CD14-positive monocyte (primary cell): Measurements from ENCODE around the gene GLDC. TPM values are rescaled to one million over a fixed set of nuclear protein-coding genes. Genes with fewer than 3 reads are reported as not detected.
A peak's percentile ranks its signal among the peaks of the same experiment; 100 is the strongest.

Experiments
- DNase-seq, 3 donors: peaks; one replicate each; pipeline ENCODE4 v3.0.0-alpha.2; 2011 to 2022
- H2AFZ ChIP-seq: 2 replicates; pipeline ENCODE4 v1.6.0; 2012; ENCODE audit warnings: mild to moderate bottlenecking, low read depth, low read length, inconsistent platforms; ENCODE audit not compliant: insufficient read depth, poor library complexity, severe bottlenecking
- H3K27ac ChIP-seq, 2 donors: 1 replicate in 1 of 2; 2 replicates in 1 of 2; pipeline ENCODE4 v1.5.1; 2012 to 2013; ENCODE audit warnings: low read length in 2 of 2, control low read depth in 1 of 2, inconsistent platforms in 1 of 2, low read depth in 1 of 2, mild to moderate bottlenecking in 1 of 2
- H3K27me3 ChIP-seq, 2 donors: one replicate each; pipeline versions ENCODE4 v1.6.0 to v1.6.1; 2011 to 2013; ENCODE audit warnings: low read length in 2 of 2; ENCODE audit not compliant: control insufficient read depth in 2 of 2, insufficient read depth in 2 of 2
- H3K36me3 ChIP-seq, 2 donors: replicated peaks in 1 of 2; 1 replicate in 1 of 2; 2 replicates in 1 of 2; pipeline versions ENCODE4 v1.5.1 to v1.6.1; 2012 to 2013; ENCODE audit warnings: low read length in 2 of 2, control low read depth in 1 of 2, inconsistent platforms in 1 of 2, mild to moderate bottlenecking in 1 of 2; ENCODE audit not compliant: insufficient read depth in 2 of 2, control insufficient read depth in 1 of 2
- H3K4me1 ChIP-seq, 2 donors: 1 replicate in 1 of 2; 2 replicates in 1 of 2; pipeline versions ENCODE4 v1.5.1 to v1.6.1; 2012 to 2013; ENCODE audit warnings: low read length in 2 of 2, control low read depth in 1 of 2, inconsistent platforms in 1 of 2, mild to moderate bottlenecking in 1 of 2, moderate library complexity in 1 of 2; ENCODE audit not compliant: insufficient read depth in 2 of 2, control insufficient read depth in 1 of 2
- H3K4me2 ChIP-seq: replicated peaks from 2 replicates; pipeline ENCODE3; 2012; ENCODE audit warnings: low read length, moderate library complexity, mild to moderate bottlenecking; ENCODE audit not compliant: poor library complexity, severe bottlenecking; ENCODE audit errors: extremely low read depth
- H3K4me3 ChIP-seq, 3 experiments: fragments of 200-600 bp in 1 of 3; sonication (generic) in 1 of 3; replicated peaks in 1 of 3; 1 replicate in 2 of 3; 2 replicates in 1 of 3; pipeline ENCODE4 v1.5.1; 2011 to 2013; ENCODE audit warnings: low read length in 3 of 3, mild to moderate bottlenecking in 3 of 3, control low read depth in 2 of 3, low read depth in 2 of 3, inconsistent platforms in 1 of 3, moderate library complexity in 1 of 3
- H3K79me2 ChIP-seq: 2 replicates; pipeline ENCODE4 v1.6.0; 2012; ENCODE audit warnings: mild to moderate bottlenecking, control low read depth, inconsistent platforms, low read length, moderate library complexity; ENCODE audit not compliant: insufficient read depth
- H3K9ac ChIP-seq: 2 replicates; pipeline ENCODE4 v1.6.0; 2017; ENCODE audit warnings: low read length, mild to moderate bottlenecking; ENCODE audit not compliant: insufficient read depth, poor library complexity, severe bottlenecking
- H3K9me3 ChIP-seq, 2 donors: replicated peaks in 1 of 2; 1 replicate in 1 of 2; 2 replicates in 1 of 2; pipeline versions ENCODE4 v1.5.1 to v1.6.1; 2012 to 2013; ENCODE audit warnings: low read length in 2 of 2, control low read depth in 1 of 2; ENCODE audit not compliant: control insufficient read depth in 1 of 2, insufficient read depth in 1 of 2
- H4K20me1 ChIP-seq: 2 replicates; pipeline ENCODE4 v1.6.0; 2012; ENCODE audit warnings: mild to moderate bottlenecking, low read length, control low read depth, moderate library complexity; ENCODE audit not compliant: insufficient read depth
- H3K27ac Mint-ChIP-seq, 7 donors: one replicate each; pipeline ENCODE4 v1.8.0; 2020; ENCODE audit warnings: mild to moderate bottlenecking in 7 of 7, mixed read lengths in 7 of 7, moderate library complexity in 6 of 7, inconsistent platforms in 2 of 7
- H3K27me3 Mint-ChIP-seq, 3 donors: one replicate each; pipeline ENCODE4 v1.8.0; 2021 to 2022; ENCODE audit warnings: low read depth in 3 of 3, mild to moderate bottlenecking in 3 of 3, mixed read lengths in 3 of 3, moderate library complexity in 3 of 3, inconsistent platforms in 1 of 3
- H3K36me3 Mint-ChIP-seq, 2 donors: one replicate each; pipeline ENCODE4 v1.8.0; 2020; ENCODE audit warnings: mixed read lengths in 2 of 2, inconsistent platforms in 1 of 2, mild to moderate bottlenecking in 1 of 2
- H3K4me1 Mint-ChIP-seq: one replicate; pipeline ENCODE4 v1.8.0; 2020; ENCODE audit warnings: mild to moderate bottlenecking, mixed read lengths
- H3K4me3 Mint-ChIP-seq, 2 donors: one replicate each; pipeline ENCODE4 v1.8.0; 2020; ENCODE audit warnings: mild to moderate bottlenecking in 2 of 2, mixed read lengths in 2 of 2, moderate library complexity in 1 of 2
- H3K9me3 Mint-ChIP-seq, 7 donors: one replicate each; pipeline ENCODE4 v1.8.0; 2020 to 2022; ENCODE audit warnings: mixed read lengths in 7 of 7, mild to moderate bottlenecking in 6 of 7, moderate library complexity in 6 of 7, inconsistent platforms in 2 of 7
- WGBS: methylation state at CpG from one replicate; pipeline ENCODE4 v1.1.5; 2013; ENCODE audit warnings: missing lambda C conversion rate; ENCODE audit not compliant: insufficient coverage; 5-methylcytosine and 5-hydroxymethylcytosine counted together
- intact Hi-C, 2 donors: fragments of 100-400 bp; cut with micrococcal nuclease; formaldehyde crosslinking; loops; one replicate each; pipeline versions ENCODE4 v1.15.0 to v1.15.1; 2023
- polyA plus RNA-seq, 3 donors: library from polyadenylated mRNA; depleted of rRNA in 1 of 3; unstranded in 2 of 3; stranded (reverse) in 1 of 3; fragments of 300-500 nt in 2 of 3; fragments of >200 nt in 1 of 3; fragmentation: Illumina TruSeq in 2 of 3; gene quantifications; 1 replicate in 2 of 3; 2 replicates in 1 of 3; pipeline ENCODE4 v1.2.3, GENCODE V29; 2012 to 2021
- TF ChIP-seq, protein P1 (sequence below): fragments of 200-600 bp; IDR thresholded peaks from one replicate; pipeline ENCODE4 v1.8.0; 2022; ENCODE audit warnings: antibody characterized with exemption, mild to moderate bottlenecking

Gene GLDC
- polyA plus RNA-seq, 3 donors, result not detected

DNA sequence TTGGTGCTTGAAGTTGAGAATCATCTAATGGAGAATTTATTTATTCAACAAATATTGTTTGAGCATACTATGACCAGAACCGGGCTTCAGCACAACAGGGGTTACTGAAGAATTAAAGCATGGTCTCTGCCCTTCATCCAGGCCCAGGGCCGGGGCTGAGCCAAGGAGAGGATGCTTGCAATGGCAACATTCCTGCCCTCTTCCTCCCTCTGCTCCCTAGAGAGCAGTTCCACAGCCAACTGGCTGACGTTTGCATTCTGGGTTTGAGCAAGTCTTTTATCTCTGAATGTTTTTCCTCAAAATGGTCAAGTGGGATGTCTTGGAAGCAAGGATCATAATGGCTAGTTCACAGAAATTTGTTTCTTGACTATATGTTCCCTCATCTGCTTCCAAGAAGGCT lies 80.7 kb downstream of the GLDC start:
- no peaks in the 10 kb centered on the region for H3K9me3 ChIP-seq
- no peaks in the 10 kb centered on the region for H3K36me3 Mint-ChIP-seq
- H3K4me1 ChIP-seq, result peaks cover 15 to 36% of the 10 kb centered on the region in 2 donors
- no peak overlapping the region for H3K4me3 ChIP-seq
- H3K9ac ChIP-seq, result no peak overlapping the region
- TF ChIP-seq, protein P1, sequence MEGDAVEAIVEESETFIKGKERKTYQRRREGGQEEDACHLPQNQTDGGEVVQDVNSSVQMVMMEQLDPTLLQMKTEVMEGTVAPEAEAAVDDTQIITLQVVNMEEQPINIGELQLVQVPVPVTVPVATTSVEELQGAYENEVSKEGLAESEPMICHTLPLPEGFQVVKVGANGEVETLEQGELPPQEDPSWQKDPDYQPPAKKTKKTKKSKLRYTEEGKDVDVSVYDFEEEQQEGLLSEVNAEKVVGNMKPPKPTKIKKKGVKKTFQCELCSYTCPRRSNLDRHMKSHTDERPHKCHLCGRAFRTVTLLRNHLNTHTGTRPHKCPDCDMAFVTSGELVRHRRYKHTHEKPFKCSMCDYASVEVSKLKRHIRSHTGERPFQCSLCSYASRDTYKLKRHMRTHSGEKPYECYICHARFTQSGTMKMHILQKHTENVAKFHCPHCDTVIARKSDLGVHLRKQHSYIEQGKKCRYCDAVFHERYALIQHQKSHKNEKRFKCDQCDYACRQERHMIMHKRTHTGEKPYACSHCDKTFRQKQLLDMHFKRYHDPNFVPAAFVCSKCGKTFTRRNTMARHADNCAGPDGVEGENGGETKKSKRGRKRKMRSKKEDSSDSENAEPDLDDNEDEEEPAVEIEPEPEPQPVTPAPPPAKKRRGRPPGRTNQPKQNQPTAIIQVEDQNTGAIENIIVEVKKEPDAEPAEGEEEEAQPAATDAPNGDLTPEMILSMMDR, result no peak
- intact Hi-C loops, result loop anchor here in 1 of 2 donors (5.0 kb wide), 1 partner anchor 208 kb away; no protein-coding TSS in a partner anchor
- no peak overlapping the region for H3K27ac Mint-ChIP-seq
- H3K4me1 Mint-ChIP-seq, result peaks cover 41% of the 10 kb centered on the region
- no peaks in the 10 kb centered on the region for H3K9me3 Mint-ChIP-seq
- no peak overlapping the region for H3K4me2 ChIP-seq
- H3K27me3 ChIP-seq, result no peaks in the 10 kb centered on the region
- DNase-seq, result no peak
- H3K36me3 ChIP-seq, result no peaks in the 10 kb centered on the region
- H2AFZ ChIP-seq, result no peak overlapping the region
- H3K27me3 Mint-ChIP-seq, result peaks cover 0 to 3% (median 2%) of the 10 kb centered on the region in 3 donors
- H3K27ac ChIP-seq, result peak overlapping the region in 1 of 2 donors; percentile 18
- no peaks in the 10 kb centered on the region for H4K20me1 ChIP-seq
- H3K4me3 Mint-ChIP-seq, result no peak overlapping the region
- no peaks in the 10 kb centered on the region for H3K79me2 ChIP-seq
- 100% methylated on average over 2 of the region's 3 CpGs for WGBS

DNA sequence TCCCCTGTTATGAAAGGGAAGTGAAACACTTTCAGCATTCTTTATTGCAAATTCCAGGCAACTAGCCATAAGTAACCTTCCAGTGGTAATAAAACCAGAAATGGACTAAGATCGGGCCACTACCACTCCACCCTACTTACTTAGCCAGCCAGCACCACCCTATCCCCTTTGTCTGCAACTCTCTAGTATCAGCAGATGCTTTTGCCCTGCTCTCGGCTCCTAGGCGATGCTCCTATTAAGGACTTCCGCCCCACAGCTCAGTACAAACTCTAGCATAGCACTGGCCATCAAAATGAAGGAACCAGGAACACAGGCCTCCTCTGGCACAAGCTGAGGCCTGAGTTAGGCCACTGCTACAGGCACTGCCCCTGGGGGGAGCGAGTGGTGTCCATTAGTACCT lies 81.2 kb downstream of the GLDC start:
- intact Hi-C loops, result no loop called here
- Histone ChIP-seq H3K4me1 (peaks cover 15 to 36% of the 10 kb centered on the region in 2 donors), H3K27ac (peak overlapping the region in 1 of 2 donors; percentile 36), H3K4me3 (no peak overlapping the region), H3K4me2 (no peak overlapping the region), H2AFZ (no peak overlapping the region), H3K27me3 (no peaks in the 10 kb centered on the region), H3K9me3 (no peaks in the 10 kb centered on the region), H3K9ac (no peak overlapping the region), H3K79me2 (no peaks in the 10 kb centered on the region), H3K36me3 (no peaks in the 10 kb centered on the region), H4K20me1 (no peaks in the 10 kb centered on the region)
- H3K27me3 Mint-ChIP-seq, result peaks cover 0 to 3% (median under 1%) of the 10 kb centered on the region in 3 donors
- peaks cover 41% of the 10 kb centered on the region for H3K4me1 Mint-ChIP-seq
- no peaks in the 10 kb centered on the region for H3K9me3 Mint-ChIP-seq
- H3K4me3 Mint-ChIP-seq, result no peak overlapping the region
- peak in 1 of 3 donors; percentile 6 for DNase-seq
- H3K36me3 Mint-ChIP-seq, result no peaks in the 10 kb centered on the region
- TF ChIP-seq, protein P1, result no peak
- 67% methylated on average over 5 of the region's 5 CpGs for WGBS
- H3K27ac Mint-ChIP-seq, result peak overlapping the region in 1 of 7 donors; percentile 70
